Measurements from ENCODE around the gene A3GALT2.

The A3GALT2 gene

DNA sequence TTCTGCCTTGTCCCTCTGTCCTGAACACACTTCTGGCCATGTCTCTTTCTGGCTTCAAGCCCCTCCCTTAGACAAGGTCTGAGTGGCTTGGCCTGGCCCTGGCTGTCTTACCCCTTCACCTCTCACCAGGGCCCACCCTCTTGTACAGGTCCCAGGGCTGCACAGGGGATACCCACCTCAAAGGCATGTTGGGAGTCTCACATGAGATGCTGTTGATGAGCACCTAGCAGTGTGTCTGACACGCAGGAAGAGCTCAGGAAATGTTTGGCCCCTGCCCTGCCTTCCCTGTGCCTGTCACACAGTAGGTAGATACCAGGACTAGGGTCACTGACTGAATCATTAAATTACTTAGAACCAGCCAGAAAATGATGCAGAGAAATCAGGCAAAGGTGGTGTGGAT is 48.0 kb downstream of the A3GALT2 start:
- Histone ChIP-seq H3K36me3 (ENCODE audit: insufficient read depth, low read length) (peaks cover 8% of the 10 kb centered on the region; the same call in 1 of the 2 replicates), H3K79me2 (ENCODE audit: insufficient read depth, low read length) (peaks cover 6% of the 10 kb centered on the region; the same call in 1 of the 2 replicates), H3K4me2 (ENCODE audit: low read depth, low read length, poor library complexity, severe bottlenecking) (no peak overlapping the region)

DNA sequence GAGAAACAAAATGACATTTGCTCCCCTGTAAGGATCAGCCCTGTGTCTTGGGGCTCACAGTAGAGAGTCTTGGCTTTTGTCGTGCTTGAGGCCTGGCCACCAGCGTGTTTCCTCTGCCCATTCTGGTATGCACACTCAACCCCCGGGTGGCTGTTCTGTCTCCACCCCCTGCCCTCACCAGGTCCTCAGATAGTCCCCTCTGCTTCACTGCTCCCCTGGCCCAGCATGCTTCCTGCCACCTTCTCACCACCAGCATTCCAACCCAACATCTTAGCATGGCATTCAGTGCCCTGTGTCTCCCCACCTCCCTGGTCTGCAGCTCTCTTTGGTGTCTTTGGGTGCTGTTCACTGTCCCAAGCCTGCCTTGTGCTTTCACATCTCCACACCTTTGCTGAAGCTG is 48.4 kb downstream of the A3GALT2 start:
- Histone ChIP-seq H3F3A (ENCODE audit: low read depth) (no peaks in the 10 kb centered on the region), H3K36me3 (ENCODE audit: insufficient read depth, low read length) (peaks cover 7% of the 10 kb centered on the region; the same call in 1 of the 2 replicates), H3K27me3 (ENCODE audit: insufficient read depth, low read length, poor library complexity, severe bottlenecking) (no peaks in the 10 kb centered on the region), H3K9me2 (replicated peaks; ENCODE audit: low read depth, low read length) (no peaks in the 10 kb centered on the region), H4K20me1 (ENCODE audit: insufficient read depth, low read length, poor library complexity, severe bottlenecking) (no peaks in the 10 kb centered on the region), H3K79me2 (ENCODE audit: insufficient read depth, low read length) (peaks cover 6% of the 10 kb centered on the region; the same call in 1 of the 2 replicates), H3K4me2 (ENCODE audit: low read depth, low read length, poor library complexity, severe bottlenecking) (no peak overlapping the region), H3K9me3 (ENCODE audit: insufficient read depth, low read depth, low read length) (no peaks in the 10 kb centered on the region), H3K4me1 (ENCODE audit: insufficient read depth, low read length, poor library complexity, severe bottlenecking) (peaks cover 7% of the 10 kb centered on the region), H3K9ac (ENCODE audit: low read depth, low read length, poor library complexity, severe bottlenecking) (no peak overlapping the region), H3K4me3 (ENCODE audit: low read length, poor library complexity, severe bottlenecking) (no peak overlapping the region), H2AFZ (ENCODE audit: low read length) (no peak overlapping the region)
- TF ChIP-seq, protein P1, sequence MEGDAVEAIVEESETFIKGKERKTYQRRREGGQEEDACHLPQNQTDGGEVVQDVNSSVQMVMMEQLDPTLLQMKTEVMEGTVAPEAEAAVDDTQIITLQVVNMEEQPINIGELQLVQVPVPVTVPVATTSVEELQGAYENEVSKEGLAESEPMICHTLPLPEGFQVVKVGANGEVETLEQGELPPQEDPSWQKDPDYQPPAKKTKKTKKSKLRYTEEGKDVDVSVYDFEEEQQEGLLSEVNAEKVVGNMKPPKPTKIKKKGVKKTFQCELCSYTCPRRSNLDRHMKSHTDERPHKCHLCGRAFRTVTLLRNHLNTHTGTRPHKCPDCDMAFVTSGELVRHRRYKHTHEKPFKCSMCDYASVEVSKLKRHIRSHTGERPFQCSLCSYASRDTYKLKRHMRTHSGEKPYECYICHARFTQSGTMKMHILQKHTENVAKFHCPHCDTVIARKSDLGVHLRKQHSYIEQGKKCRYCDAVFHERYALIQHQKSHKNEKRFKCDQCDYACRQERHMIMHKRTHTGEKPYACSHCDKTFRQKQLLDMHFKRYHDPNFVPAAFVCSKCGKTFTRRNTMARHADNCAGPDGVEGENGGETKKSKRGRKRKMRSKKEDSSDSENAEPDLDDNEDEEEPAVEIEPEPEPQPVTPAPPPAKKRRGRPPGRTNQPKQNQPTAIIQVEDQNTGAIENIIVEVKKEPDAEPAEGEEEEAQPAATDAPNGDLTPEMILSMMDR (conservative IDR thresholded peaks at IDR 0.05; ENCODE audit: low read length), result no peak
- no peak for TF ChIP-seq EZH2phosphoT487 (IDR thresholded peaks at IDR 0.05; ENCODE audit: borderline replicate concordance)

More for the DNA sequence above, 48.0 kb downstream of the A3GALT2 start:
- Histone ChIP-seq H3K4me3 (ENCODE audit: low read length, poor library complexity, severe bottlenecking) (no peak overlapping the region), H3K27me3 (ENCODE audit: insufficient read depth, low read length, poor library complexity, severe bottlenecking) (no peaks in the 10 kb centered on the region), H3K9me3 (ENCODE audit: insufficient read depth, low read depth, low read length) (no peaks in the 10 kb centered on the region), H3F3A (ENCODE audit: low read depth) (no peaks in the 10 kb centered on the region), H3K9ac (ENCODE audit: low read depth, low read length, poor library complexity, severe bottlenecking) (no peak overlapping the region), H3K4me1 (ENCODE audit: insufficient read depth, low read length, poor library complexity, severe bottlenecking) (peaks cover 5% of the 10 kb centered on the region), H2AFZ (ENCODE audit: low read length) (no peak overlapping the region), H4K20me1 (ENCODE audit: insufficient read depth, low read length, poor library complexity, severe bottlenecking) (no peaks in the 10 kb centered on the region), H3K9me2 (replicated peaks; ENCODE audit: low read depth, low read length) (no peaks in the 10 kb centered on the region)
- TF ChIP-seq EZH2phosphoT487 (IDR thresholded peaks at IDR 0.05; ENCODE audit: borderline replicate concordance), result no peak
- TF ChIP-seq, protein P1 (conservative IDR thresholded peaks at IDR 0.05; ENCODE audit: low read length), result no peak

DNA sequence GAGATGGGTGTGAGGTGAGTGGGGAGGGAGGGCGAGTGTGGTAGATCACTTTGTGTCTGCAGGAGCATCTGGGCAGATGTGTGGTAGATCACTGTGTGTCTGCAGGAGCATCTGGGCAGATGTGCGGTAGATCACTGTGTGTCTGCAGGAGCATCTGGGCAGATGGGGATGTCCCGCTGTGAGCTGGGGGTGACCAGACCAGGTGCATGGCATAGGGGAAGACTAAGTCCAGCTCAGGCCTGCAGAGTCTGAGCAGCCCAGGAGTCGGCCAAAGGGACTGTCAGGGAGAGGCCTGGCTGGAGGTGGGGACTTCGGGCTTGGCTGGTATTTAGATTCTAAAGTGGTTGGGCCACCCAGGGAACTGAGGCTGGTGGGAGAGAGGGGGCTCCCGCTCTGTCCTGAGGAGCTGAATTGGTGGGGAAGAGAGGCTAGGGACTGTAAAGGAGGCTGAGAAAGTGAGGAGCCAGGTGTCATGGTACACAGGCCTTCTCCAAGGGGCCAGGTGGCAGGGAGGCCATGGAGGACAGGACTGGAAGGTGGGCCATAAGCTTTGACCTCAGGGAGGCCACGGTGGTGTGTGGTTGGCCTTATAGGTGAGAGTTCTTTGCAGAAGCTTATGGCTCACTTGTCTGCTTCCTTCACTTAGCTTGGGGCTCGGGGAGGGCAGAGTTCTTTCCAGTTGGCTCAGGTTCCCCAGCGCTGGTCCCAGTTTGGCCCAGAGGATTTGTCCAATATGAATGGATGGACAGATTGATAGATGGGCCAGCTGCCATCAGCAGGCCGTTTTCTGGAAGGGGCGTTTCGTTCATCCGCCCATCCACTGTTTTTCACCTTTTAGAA is 49.0 kb downstream of the A3GALT2 start:
- Histone ChIP-seq H3F3A (ENCODE audit: low read depth) (no peaks in the 10 kb centered on the region), H3K36me3 (ENCODE audit: insufficient read depth, low read length) (peaks cover 4% of the 10 kb centered on the region; the same call in 1 of the 2 replicates), H3K4me2 (ENCODE audit: low read depth, low read length, poor library complexity, severe bottlenecking) (no peak overlapping the region), H3K4me1 (ENCODE audit: insufficient read depth, low read length, poor library complexity, severe bottlenecking) (peaks cover 7% of the 10 kb centered on the region), H3K9ac (ENCODE audit: low read depth, low read length, poor library complexity, severe bottlenecking) (no peak overlapping the region), H3K4me3 (ENCODE audit: low read length, poor library complexity, severe bottlenecking) (no peak overlapping the region), H3K79me2 (ENCODE audit: insufficient read depth, low read length) (peaks cover 6% of the 10 kb centered on the region; the same call in 1 of the 2 replicates), H3K9me3 (ENCODE audit: insufficient read depth, low read depth, low read length) (no peaks in the 10 kb centered on the region), H3K9me2 (replicated peaks; ENCODE audit: low read depth, low read length) (no peaks in the 10 kb centered on the region), H3K27me3 (ENCODE audit: insufficient read depth, low read length, poor library complexity, severe bottlenecking) (no peaks in the 10 kb centered on the region), H4K20me1 (ENCODE audit: insufficient read depth, low read length, poor library complexity, severe bottlenecking) (no peaks in the 10 kb centered on the region), H2AFZ (ENCODE audit: low read length) (no peak overlapping the region)
- no peak for TF ChIP-seq EZH2phosphoT487 (IDR thresholded peaks at IDR 0.05; ENCODE audit: borderline replicate concordance)
- TF ChIP-seq, protein P1 (conservative IDR thresholded peaks at IDR 0.05; ENCODE audit: low read length), result no peak
